COLO829 (cell line): ENCODE data around the gene CD151.

Experiments
- DNase-seq: peaks from one replicate; pipeline ENCODE4 v3.0.0; 2012; ENCODE audit warnings: low spot score

Gene CD151

GRCh38 chr11:871472-871871 is 38.7 kb downstream of the CD151 start:
- DNase-seq: no peak

GRCh38 chr11:872799-873198 is 40.0 kb downstream of the CD151 start:
- no peak for DNase-seq

- DNase-seq: no peak
Observed at GRCh38 chr11:873706-874105, 41.0 kb downstream of the CD151 start.

GRCh38 chr11:875203-875602 is 42.5 kb downstream of the CD151 start:
- DNase-seq: no peak

- DNase-seq: no peak
Observed at GRCh38 chr11:875769-876301, 43.1 kb downstream of the CD151 start.

- DNase-seq: no peak
Observed at GRCh38 chr11:876545-876944, 43.8 kb downstream of the CD151 start.

- peak; percentile 16 for DNase-seq
Observed at GRCh38 chr11:877565-877964, 44.8 kb downstream of the CD151 start.

- DNase-seq: no peak
Observed at GRCh38 chr11:880447-880846, 47.7 kb downstream of the CD151 start.

GRCh38 chr11:882596-882995 is 49.8 kb downstream of the CD151 start:
- no peak for DNase-seq

- no peak for DNase-seq
Observed at GRCh38 chr11:883527-883926, 50.8 kb downstream of the CD151 start.

- DNase-seq: no peak
Observed at GRCh38 chr11:884578-885070, 51.9 kb downstream of the CD151 start.

GRCh38 chr11:886568-886967 is 53.8 kb downstream of the CD151 start:
- no peak for DNase-seq

GRCh38 chr11:887589-887988 is 54.8 kb downstream of the CD151 start:
- DNase-seq: no peak
